Upper lobe of right lung (tissue), 1 donor: Measurements from ENCODE around the gene LRRK1. TPM values are rescaled to one million over a fixed set of nuclear protein-coding genes. Genes with fewer than 3 reads are reported as not detected.
A peak's percentile ranks its signal among the peaks of the same experiment; 100 is the strongest.

ENCODE experiments used
- ATAC-seq: fragments of 200-7000 bp; cut with Tn5 transposase; one replicate; pipeline ENCODE4 v1.9.1; 2020; ENCODE audit warnings: mild to moderate bottlenecking, moderate library complexity
- DNase-seq: peaks from one replicate; pipeline ENCODE4 v3.0.0-alpha.2; 2020
- H3K27ac ChIP-seq: fragments of 200-600 bp; one replicate; pipeline ENCODE4 v1.8.0; 2022
- H3K27me3 ChIP-seq: fragments of 200-600 bp; one replicate; pipeline ENCODE4 v1.8.0; 2022; ENCODE audit warnings: mild to moderate bottlenecking
- H3K36me3 ChIP-seq: fragments of 200-600 bp; one replicate; pipeline ENCODE4 v1.8.0; 2022
- H3K4me1 ChIP-seq: fragments of 200-600 bp; one replicate; pipeline ENCODE4 v1.8.0; 2022
- H3K4me3 ChIP-seq: fragments of 200-600 bp; one replicate; pipeline ENCODE4 v1.8.0; 2022; ENCODE audit warnings: mild to moderate bottlenecking
- H3K9me3 ChIP-seq: fragments of 200-600 bp; one replicate; pipeline ENCODE4 v1.8.0; 2022
- CTCF ChIP-seq: fragments of 200-600 bp; IDR thresholded peaks from one replicate; pipeline ENCODE4 v1.8.0; 2022; ENCODE audit warnings: antibody characterized with exemption
- intact Hi-C: fragments of 100-400 bp; cut with DNase I; formaldehyde crosslinking; loops from one replicate; pipeline ENCODE4 v1.11.0; 2022
- total RNA-seq: library from RNA; stranded (reverse); fragmentation: NEBNext Ultra II Directional; extraction: Animal tissue kit (Norgen Biotek cat#: 25700); gene quantifications from one replicate; pipeline ENCODE4 v1.2.1, GENCODE V29; 2021
- donor health status: DM: no; HTN: yes; CAD: no; lungs with severe emphysema.

LRRK1 gene
- total RNA-seq, 1 donor from 2014 or later: 22.6 TPM

GRCh38 chr15:100898661-100899462 is 20.3 kb upstream of the LRRK1 start:
- TF ChIP-seq CTCF: no peak
- DNase-seq: no peak
- Histone ChIP-seq H3K27ac (no peak overlapping the region), H3K27me3 (no peaks in the 10 kb centered on the region), H3K36me3 (no peaks in the 10 kb centered on the region), H3K4me1 (peaks cover 15% of the 10 kb centered on the region), H3K4me3 (no peak overlapping the region), H3K9me3 (no peaks in the 10 kb centered on the region)
- ATAC-seq: peak; percentile 6
- intact Hi-C loops: no loop called here

GRCh38 chr15:100899601-100900000 is 19.6 kb upstream of the LRRK1 start:
- no peak for TF ChIP-seq CTCF
- Histone ChIP-seq H3K4me3 (no peak overlapping the region), H3K36me3 (no peaks in the 10 kb centered on the region), H3K27me3 (no peaks in the 10 kb centered on the region), H3K4me1 (peaks cover 15% of the 10 kb centered on the region), H3K27ac (no peak overlapping the region), H3K9me3 (no peaks in the 10 kb centered on the region)
- ATAC-seq (no peak), DNase-seq (no peak)
- intact Hi-C loops: no loop called here

GRCh38 chr15:100900136-100900794 is 18.9 kb upstream of the LRRK1 start:
- DNase-seq (no peak), ATAC-seq (no peak)
- no peak for TF ChIP-seq CTCF
- Histone ChIP-seq H3K4me3 (no peak overlapping the region), H3K27me3 (no peaks in the 10 kb centered on the region), H3K4me1 (peaks cover 15% of the 10 kb centered on the region), H3K9me3 (no peaks in the 10 kb centered on the region), H3K27ac (no peak overlapping the region), H3K36me3 (no peaks in the 10 kb centered on the region)
- intact Hi-C loops: no loop called here

GRCh38 chr15:100900795-100901169 is 18.4 kb upstream of the LRRK1 start:
- no peak overlapping the region for H3K27ac ChIP-seq
- DNase-seq: no peak

GRCh38 chr15:100901296-100901695 is 17.9 kb upstream of the LRRK1 start:
- Histone ChIP-seq H3K4me3 (no peak overlapping the region), H3K27ac (peak overlapping the region; percentile 75), H3K9me3 (no peaks in the 10 kb centered on the region), H3K36me3 (no peaks in the 10 kb centered on the region), H3K4me1 (peaks cover 15% of the 10 kb centered on the region), H3K27me3 (no peaks in the 10 kb centered on the region)
- TF ChIP-seq CTCF: no peak
- DNase-seq (no peak), ATAC-seq (no peak)
- intact Hi-C loops: no loop called here

More at GRCh38 chr15:100900795-100901169, 18.4 kb upstream of the LRRK1 start:
- intact Hi-C loops: no loop called here
- peaks cover 15% of the 10 kb centered on the region for H3K4me1 ChIP-seq
- no peaks in the 10 kb centered on the region for H3K36me3 ChIP-seq
- no peaks in the 10 kb centered on the region for H3K27me3 ChIP-seq
- no peak overlapping the region for H3K4me3 ChIP-seq
- ATAC-seq: no peak
- H3K9me3 ChIP-seq: no peaks in the 10 kb centered on the region
- TF ChIP-seq CTCF: no peak
